ENCODE measurements around the gene ZDHHC11B. TPM values are rescaled to one million over a fixed set of nuclear protein-coding genes. Genes with fewer than 3 reads are reported as not detected.
"Not testable (repeated sequence)": the region's sequence is repeated elsewhere in the genome, so short reads cannot be mapped to it uniquely, and the experiment has no call there.

ZDHHC11B gene
- total RNA-seq, 1 experiment from 2014 or later = 5.9 TPM

DNA sequence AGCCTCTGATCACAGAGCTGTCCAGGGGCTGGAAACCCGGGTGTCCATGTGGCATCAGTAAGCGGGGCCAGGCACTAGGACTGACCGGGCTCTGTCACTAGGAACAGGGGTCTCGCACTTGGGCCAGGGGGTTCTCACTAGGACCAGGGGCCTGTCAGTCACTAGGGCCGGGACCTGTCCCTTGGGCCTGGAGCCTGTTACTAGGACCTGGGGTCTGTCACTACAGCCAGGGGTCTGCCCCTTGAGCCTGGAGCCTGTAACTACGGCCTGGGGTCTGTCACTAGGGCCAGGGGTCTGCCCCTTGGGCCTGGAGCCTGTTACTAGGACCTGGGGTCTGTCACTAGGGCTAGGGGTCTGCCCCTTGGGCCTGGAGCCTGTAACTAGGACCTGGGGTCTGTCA is 10.2 kb downstream of the ZDHHC11B start:
- in situ Hi-C loops (cut with HindIII; ENCODE audit: low pct_unique_long_range_greater_than_20kb, low sequenced_read_pairs); DNase-seq (ENCODE audit: low read depth, low spot score): not testable (repeated sequence)

DNA sequence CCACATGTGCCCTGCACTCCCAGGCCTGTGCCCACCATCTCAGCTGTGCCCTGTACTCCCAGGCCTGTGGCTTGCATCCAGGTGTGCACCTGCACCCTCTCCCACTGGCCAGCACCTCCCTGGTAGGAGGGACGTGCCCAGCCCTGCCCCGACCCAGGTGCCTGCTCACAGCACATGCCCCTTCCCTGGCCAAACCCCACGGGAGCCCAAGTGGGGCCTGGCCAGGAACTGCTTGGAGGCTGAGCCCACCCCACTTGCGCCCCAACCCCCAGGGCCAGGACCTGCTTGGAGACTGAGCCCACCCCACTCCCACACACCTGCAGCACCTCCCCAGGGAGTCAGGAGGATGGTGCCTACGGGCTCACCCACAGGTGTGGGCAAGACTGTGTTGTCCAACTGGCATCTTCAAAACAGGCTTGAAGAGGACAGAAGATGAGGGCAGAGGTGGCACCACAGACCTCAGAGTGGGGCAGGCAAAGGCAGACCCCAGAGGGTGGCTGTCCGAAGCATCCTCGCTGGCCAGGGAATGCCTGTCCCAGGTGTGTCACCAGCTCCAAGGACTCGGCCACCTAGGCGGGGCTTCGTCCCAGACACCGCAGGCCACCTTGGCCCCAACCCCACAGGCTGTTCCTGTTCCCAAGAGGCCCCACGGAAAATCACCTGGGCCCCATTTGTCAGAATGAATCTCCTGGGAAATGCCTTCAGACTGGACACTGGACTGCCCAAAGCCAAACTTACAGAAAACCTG is 10.8 kb downstream of the ZDHHC11B start:
- DNase-seq (ENCODE audit: low read depth, low spot score) = no peak
- in situ Hi-C loops (cut with HindIII; ENCODE audit: low pct_unique_long_range_greater_than_20kb, low sequenced_read_pairs) = no loop called here

DNA sequence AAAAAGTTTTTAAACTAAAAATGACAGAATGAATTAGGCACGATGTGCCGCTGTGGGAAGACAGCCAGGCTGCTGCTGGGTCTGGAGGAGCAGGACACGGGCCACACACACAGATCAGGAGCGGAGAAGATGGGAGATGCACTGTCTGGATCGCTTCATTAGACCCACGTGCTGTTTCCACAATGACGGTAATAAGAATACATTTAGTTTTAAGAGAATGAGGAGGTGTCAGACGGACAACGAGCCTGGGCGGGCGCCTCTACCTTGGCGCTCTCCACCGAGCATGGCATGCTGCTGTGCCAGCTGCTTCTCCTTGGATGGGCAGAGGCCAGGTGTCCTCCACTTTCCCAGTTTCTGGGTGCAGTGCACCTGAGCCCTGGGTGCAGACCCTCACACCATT is 11.6 kb downstream of the ZDHHC11B start:
- DNase-seq (ENCODE audit: low read depth, low spot score); in situ Hi-C loops (cut with HindIII; ENCODE audit: low pct_unique_long_range_greater_than_20kb, low sequenced_read_pairs): not testable (repeated sequence)

DNA sequence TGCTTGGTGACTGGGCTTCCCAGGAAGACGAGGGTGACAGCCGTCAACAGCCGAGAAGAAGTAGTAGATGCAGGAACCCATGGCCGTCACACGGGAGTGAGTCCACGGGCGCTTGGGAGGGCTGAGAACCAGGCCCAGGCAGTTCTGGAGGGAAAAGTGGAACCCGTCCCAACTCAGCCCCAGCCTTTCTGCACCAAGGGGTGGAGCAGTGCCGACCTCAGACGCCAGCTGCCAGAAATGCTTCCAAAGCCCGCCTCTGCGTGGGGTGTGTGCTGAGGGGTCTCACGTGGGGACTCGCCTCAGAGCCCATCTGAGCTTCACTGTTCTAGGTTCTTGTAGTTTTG is 12.0 kb downstream of the ZDHHC11B start:
- DNase-seq (ENCODE audit: low read depth, low spot score); in situ Hi-C loops (cut with HindIII; ENCODE audit: low pct_unique_long_range_greater_than_20kb, low sequenced_read_pairs): not testable (repeated sequence)

DNA sequence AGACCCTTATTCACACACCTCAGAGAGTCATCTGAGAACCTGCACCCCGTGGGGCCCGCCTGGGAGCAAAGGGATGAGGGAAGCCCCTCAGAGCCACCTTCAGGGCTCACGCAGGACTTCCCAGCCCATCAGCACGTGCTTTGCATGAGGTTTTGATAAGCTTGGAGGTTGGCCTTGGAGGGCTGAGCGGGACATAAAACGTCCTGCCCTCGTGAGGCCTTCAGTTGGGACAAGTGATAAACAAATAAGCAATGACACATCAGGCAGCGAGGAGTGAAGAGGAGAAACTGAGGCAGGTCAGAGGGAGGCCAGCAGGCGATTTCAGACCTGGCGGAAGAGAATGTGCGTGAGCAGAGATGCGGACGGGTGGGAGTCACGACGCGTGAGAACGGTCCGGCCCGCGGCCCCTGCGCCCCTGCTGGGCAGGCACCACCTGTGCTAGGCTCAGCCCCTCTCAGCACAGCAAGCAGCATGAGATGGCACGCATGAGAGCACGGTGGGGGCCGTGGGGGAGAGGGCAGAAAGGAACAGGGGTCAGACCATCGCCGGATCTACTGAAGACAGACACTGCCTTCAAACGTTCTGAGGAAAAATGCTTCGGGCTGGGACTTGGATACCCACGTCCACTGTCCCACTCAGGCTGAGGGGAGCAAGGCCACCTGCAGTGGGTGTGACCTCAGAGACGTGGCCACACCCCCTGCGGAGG is 12.5 kb downstream of the ZDHHC11B start:
- in situ Hi-C loops (cut with HindIII; ENCODE audit: low pct_unique_long_range_greater_than_20kb, low sequenced_read_pairs); DNase-seq (ENCODE audit: low read depth, low spot score): not testable (repeated sequence)

DNA sequence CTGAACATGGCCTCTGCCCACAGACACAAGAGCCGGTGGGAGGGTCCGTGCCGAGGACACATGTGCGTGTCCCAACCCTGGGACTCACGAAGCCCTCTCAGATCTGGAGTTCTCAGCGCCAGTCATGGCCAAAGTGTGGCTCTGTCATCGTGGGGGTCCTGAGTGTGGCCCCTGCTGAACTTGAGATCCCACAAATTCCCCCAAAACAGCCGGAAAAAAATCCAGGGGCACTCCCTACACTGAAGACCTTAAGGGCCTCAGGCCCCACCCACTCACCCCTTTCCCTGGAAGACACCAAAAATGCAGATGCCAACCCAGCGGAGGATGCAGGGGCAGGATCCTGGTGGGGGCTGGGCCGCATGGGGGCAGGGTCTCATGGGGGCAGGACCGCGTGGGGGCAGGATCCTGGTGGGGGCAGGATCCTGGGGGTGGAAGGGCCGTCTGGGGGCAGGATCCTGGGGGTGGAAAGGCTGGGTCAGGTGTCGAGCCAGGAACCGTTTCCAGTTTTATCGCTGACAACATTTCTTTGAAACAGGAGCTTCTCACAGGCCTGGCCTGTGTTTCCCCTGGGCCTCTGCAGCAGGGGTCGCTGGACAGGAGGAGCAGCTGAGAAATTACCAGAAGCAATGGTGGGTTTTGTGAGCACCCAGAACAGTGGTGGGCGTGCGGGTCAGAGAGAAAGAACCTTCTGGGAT is 13.3 kb downstream of the ZDHHC11B start:
- DNase-seq (ENCODE audit: low read depth, low spot score); in situ Hi-C loops (cut with HindIII; ENCODE audit: low pct_unique_long_range_greater_than_20kb, low sequenced_read_pairs): not testable (repeated sequence)

DNA sequence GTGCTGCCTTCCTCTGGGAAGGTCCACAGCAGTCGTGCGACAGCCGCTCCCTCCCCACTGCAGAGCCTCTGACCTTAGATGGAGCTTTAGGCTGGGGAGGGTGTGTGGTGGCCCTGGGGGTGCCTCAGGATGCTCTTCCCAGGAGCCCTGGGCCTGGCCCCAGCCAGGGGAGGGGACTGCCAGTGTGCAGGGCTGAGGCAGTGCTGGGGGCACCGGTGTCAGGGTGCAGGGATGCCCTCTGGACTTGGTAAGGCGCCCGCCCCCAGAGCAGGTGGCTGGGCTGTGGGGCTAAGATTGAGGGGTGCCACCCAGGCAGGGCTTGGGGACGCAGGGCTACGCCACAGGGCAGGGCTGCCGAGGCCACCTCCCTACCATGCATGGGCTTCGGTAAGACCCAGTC is 13.9 kb downstream of the ZDHHC11B start:
- in situ Hi-C loops (cut with HindIII; ENCODE audit: low pct_unique_long_range_greater_than_20kb, low sequenced_read_pairs); DNase-seq (ENCODE audit: low read depth, low spot score): not testable (repeated sequence)

DNA sequence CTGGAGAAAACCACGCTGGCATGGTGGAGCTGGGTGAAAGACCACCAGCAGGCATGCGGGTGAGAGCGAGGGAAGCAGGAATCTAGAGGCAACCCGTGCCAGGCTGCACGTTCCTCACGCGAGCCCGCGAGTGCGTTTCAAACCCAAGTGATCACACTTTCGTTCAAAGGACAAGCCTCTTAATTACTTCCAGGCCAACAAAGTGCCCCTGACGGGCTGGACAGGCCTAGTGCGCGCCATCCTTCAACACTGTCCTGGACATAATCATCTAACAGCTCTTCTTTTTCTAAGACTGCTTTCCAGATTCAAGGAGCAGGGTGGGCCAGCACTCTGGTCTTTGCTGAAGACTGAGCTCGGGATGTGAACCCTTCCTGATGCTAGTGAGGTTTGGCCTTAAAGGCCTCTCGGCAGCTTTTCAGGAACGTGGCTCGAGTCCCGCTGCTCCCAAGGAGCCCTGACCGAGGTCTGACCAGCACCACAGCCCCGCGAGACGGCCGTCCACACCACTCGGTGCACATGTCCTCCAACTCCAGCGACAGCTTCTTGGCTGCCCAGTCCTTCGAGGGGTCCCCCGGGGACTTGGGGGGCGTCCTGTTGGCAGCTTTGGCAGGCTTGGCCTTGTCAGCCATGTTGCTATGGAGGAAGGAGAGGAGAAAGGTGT is 14.9 kb downstream of the ZDHHC11B start:
- in situ Hi-C loops (cut with HindIII; ENCODE audit: low pct_unique_long_range_greater_than_20kb, low sequenced_read_pairs); DNase-seq (ENCODE audit: low read depth, low spot score): not testable (repeated sequence)

DNA sequence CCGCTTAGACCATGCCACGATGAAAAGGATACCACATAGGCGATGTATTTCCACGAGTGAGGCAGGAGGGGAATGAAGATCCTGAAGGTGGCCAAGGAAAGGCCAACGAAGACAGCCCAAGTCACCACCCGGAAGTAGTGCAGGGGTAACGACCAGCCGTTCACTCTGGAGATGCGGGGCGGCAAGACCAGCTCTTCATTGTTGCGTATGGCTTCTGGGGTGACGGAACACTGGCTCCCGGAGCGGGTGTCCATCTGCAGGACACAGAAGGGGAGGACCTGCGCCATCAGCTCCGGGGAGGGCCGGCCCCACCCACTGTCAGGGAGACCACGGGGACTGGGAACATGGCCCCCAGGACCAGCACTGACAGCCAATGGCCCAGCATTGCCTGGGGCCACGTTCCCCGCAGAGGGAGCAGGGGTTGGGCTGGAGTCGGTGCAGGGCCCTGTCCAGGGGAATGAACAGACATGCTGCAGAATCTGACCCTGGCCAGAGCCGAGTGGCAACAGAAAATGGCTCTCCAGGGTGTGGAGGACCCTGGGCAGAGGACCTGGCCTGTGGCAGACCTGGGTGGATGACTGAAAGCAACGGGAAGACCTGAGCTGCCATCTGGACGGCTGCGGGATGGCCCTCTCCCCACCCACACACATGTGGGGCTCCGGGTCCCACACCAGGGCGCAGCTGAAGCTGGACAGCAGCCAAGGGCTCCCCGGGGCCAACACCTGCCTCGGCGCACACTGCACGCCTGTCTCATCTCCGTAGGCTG is 17.7 kb downstream of the ZDHHC11B start:
- in situ Hi-C loops (cut with HindIII; ENCODE audit: low pct_unique_long_range_greater_than_20kb, low sequenced_read_pairs) = no loop called here
- DNase-seq (ENCODE audit: low read depth, low spot score) = no peak

DNA sequence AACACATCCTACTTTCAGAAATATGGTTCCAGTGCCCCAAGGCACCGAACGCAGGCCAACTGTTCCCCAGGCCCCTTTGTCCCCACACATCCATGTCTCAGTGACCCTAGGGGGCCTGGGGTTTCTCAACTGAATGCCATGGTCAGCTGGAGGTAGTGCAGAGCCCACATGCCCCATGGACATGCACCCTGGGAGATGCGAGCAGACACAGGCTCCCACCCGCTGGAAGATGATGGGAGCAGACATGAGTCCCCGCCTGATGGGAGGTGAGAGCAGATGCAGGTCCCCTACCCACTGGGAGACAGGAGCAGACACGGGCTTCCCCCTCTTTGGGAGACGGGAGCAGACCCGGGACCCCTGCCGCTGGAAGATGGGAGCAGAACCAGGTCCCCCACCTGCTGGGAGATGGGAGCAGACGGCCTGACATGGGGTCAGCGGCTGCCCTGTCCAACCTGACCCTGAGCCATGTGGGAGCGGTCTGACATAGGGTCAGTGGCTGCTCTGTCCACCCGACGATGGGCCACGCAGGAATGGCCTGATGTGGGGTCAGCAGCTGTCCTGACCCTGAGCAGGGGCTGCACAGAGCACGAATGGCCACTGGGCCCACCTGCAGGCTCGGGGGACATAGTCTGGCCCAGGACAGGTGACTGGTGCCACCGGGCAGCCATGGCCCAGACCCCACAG is 18.4 kb downstream of the ZDHHC11B start:
- in situ Hi-C loops (cut with HindIII; ENCODE audit: low pct_unique_long_range_greater_than_20kb, low sequenced_read_pairs) = no loop called here
- DNase-seq (ENCODE audit: low read depth, low spot score) = no peak

DNA sequence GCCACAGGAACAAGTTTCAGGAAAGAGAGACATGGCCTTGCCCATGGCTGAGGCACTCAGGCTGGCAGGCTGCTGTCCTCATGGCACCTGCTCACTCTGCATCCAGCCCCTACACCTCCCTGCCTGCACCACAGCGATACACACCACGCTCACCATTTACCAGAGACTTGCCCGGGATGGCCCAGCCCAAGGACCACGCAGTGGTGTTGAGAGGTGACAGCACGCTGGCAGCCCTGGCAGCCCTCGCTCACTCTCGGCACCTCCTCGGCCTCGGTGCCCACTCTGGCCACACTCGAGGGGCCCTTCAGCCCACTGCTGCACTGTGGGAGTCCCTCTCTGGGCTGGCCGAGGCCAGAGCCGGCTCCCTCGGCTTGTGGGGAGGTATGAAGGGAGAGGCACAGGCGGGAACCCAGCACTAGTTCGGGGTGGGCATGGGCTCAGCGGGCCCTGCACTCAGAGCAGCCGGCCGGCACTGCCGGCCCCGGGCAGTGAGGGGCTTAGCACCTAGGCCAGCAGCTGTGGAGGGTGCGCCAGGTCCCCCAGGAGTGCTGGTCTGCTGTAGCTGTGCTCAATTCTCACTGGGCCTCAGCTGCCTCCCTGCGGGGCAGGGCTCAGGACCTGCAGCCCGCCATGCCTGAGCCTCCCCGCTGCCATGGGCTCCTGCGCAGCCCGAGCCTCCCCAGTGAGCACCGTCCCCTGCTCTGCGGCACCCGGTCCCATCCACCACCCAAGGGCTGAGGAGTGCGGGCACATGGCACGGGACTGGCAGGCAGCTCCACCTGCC is 20.3 kb downstream of the ZDHHC11B start:
- no peak for DNase-seq (ENCODE audit: low read depth, low spot score)
- in situ Hi-C loops (cut with HindIII; ENCODE audit: low pct_unique_long_range_greater_than_20kb, low sequenced_read_pairs) = no loop called here

DNA sequence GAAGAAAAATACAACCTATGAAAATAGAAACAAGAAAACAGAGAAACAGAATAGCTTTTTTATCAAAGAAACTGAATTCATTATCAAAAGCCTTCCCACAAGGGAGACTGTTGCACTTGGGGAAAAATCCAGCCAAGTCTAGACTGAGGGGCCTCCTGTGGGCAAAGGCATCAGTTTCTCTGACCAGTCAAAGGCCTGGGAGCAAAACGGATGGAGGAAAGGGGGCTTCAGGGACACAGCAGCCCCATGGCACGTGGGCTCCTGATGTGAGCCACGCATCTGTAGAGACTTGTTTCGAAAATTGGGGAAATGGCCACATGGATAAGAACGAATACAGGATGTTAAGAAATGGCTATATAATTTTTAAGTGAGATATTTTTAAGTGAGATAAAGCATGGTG is 21.1 kb downstream of the ZDHHC11B start:
- in situ Hi-C loops (cut with HindIII; ENCODE audit: low pct_unique_long_range_greater_than_20kb, low sequenced_read_pairs) = no loop called here
- no peak for DNase-seq (ENCODE audit: low read depth, low spot score)

DNA sequence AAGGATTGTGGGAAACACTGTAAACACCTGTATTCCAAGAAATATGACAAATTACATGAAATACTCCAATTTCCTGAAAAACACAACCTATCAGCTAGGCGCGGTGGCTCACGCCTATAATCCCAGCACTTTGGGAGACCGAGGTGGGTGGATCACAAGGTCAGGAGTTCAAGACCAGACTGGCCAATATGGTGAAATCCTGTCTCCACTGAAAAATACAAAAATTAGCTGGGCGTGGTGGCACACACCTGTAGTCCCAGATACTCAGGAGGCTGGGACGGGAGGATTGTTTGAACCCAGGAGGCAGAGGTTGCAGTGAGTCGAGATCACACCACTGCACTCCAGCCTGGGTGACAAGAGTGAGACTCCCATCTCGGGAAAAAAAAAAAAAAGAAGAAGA is 21.5 kb downstream of the ZDHHC11B start:
- in situ Hi-C loops (cut with HindIII; ENCODE audit: low pct_unique_long_range_greater_than_20kb, low sequenced_read_pairs); DNase-seq (ENCODE audit: low read depth, low spot score): not testable (repeated sequence)

DNA sequence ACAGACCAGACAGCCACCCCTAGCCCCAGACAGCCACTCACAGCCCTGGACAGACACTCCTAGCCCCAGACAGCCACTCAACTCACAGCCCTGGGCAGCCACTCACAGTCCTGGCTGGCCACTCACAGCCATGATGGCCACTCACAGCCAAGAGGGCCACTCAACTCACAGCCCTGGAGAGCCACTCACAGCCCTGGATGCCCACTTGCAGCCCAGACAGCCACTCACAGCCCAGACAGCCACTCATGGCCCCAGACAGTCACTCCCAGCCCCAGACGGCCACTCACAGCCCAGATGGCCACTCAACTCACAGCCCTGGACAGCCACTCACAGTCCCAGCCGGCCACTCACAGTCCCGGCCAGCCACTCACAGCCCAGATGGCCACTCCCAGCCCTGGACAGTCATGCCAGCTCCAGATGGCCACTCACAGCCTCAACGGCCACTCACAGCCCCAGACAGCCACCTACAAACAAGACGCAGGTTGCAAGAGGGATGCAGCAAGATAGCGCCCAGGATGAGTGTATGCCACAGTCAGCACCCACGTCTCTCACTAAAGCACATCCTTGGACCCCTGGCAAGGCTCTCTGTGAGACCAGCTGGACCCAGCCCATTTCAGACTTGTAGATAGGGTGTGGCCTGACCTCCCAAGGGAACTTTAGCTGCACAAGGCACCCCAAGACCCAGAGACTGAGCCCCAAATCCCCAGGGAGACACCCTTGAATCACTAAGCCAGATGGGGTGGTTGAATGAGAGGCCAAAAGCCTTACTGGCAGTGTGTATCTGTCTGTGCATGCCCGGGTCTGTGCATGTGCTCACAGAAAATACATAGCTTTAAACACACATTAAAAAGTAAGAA is 22.4 kb downstream of the ZDHHC11B start:
- DNase-seq (ENCODE audit: low read depth, low spot score) = no peak
- in situ Hi-C loops (cut with HindIII; ENCODE audit: low pct_unique_long_range_greater_than_20kb, low sequenced_read_pairs) = no loop called here

DNA sequence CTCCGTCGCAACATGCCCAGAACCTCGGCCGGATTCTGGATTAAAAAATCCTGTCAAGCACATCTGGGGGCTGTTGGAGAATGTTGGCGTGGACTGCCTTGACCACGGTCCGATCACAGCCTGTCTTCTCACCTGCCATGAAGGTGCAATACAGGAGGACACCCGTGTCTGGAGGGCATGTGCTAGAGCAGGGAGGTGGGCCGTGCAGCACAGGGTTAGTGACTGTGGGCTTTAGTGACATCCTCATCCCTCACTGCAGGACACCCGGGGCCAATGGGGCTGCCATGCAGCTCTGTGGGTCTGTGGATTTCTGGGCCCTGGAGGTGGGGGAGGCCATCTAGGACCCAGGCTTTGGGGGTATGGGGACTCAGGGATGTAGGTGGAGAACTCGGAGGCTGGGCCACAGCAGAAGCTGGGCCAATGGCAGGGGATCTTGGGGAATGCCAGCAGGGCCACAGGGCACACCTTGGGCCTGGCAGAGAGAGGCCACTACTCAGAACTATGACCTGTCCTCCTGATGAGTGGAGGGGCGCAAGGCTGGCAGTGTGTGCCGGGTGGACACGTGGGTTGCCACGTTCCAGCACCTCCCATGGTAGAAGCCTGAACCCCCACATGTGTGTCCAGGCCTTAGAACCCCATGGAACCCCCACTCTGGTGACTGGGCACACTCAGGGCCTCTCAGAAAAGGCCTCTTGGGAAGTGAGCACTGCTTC is 23.3 kb downstream of the ZDHHC11B start:
- in situ Hi-C loops (cut with HindIII; ENCODE audit: low pct_unique_long_range_greater_than_20kb, low sequenced_read_pairs) = no loop called here
- DNase-seq (ENCODE audit: low read depth, low spot score) = no peak
